CD14-positive monocyte (primary cell): ENCODE measurements around the gene RBPJL. TPM values are rescaled to one million over a fixed set of nuclear protein-coding genes. Genes with fewer than 3 reads are reported as not detected.

Experiments
- DNase-seq, 3 donors: peaks; one replicate each; pipeline ENCODE4 v3.0.0-alpha.2; 2011 to 2022
- H2AFZ ChIP-seq: 2 replicates; pipeline ENCODE4 v1.6.0; 2012; ENCODE audit warnings: mild to moderate bottlenecking, low read depth, low read length, inconsistent platforms; ENCODE audit not compliant: insufficient read depth, poor library complexity, severe bottlenecking
- H3K27ac ChIP-seq, 2 donors: 1 replicate in 1 of 2; 2 replicates in 1 of 2; pipeline ENCODE4 v1.5.1; 2012 to 2013; ENCODE audit warnings: low read length in 2 of 2, control low read depth in 1 of 2, inconsistent platforms in 1 of 2, low read depth in 1 of 2, mild to moderate bottlenecking in 1 of 2
- H3K27me3 ChIP-seq, 2 donors: one replicate each; pipeline versions ENCODE4 v1.6.0 to v1.6.1; 2011 to 2013; ENCODE audit warnings: low read length in 2 of 2; ENCODE audit not compliant: control insufficient read depth in 2 of 2, insufficient read depth in 2 of 2
- H3K36me3 ChIP-seq, 2 donors: replicated peaks in 1 of 2; 1 replicate in 1 of 2; 2 replicates in 1 of 2; pipeline versions ENCODE4 v1.5.1 to v1.6.1; 2012 to 2013; ENCODE audit warnings: low read length in 2 of 2, control low read depth in 1 of 2, inconsistent platforms in 1 of 2, mild to moderate bottlenecking in 1 of 2; ENCODE audit not compliant: insufficient read depth in 2 of 2, control insufficient read depth in 1 of 2
- H3K4me1 ChIP-seq, 2 donors: 1 replicate in 1 of 2; 2 replicates in 1 of 2; pipeline versions ENCODE4 v1.5.1 to v1.6.1; 2012 to 2013; ENCODE audit warnings: low read length in 2 of 2, control low read depth in 1 of 2, inconsistent platforms in 1 of 2, mild to moderate bottlenecking in 1 of 2, moderate library complexity in 1 of 2; ENCODE audit not compliant: insufficient read depth in 2 of 2, control insufficient read depth in 1 of 2
- H3K4me2 ChIP-seq: replicated peaks from 2 replicates; pipeline ENCODE3; 2012; ENCODE audit warnings: low read length, moderate library complexity, mild to moderate bottlenecking; ENCODE audit not compliant: poor library complexity, severe bottlenecking; ENCODE audit errors: extremely low read depth
- H3K4me3 ChIP-seq, 3 experiments: fragments of 200-600 bp in 1 of 3; sonication (generic) in 1 of 3; replicated peaks in 1 of 3; 1 replicate in 2 of 3; 2 replicates in 1 of 3; pipeline ENCODE4 v1.5.1; 2011 to 2013; ENCODE audit warnings: low read length in 3 of 3, mild to moderate bottlenecking in 3 of 3, control low read depth in 2 of 3, low read depth in 2 of 3, inconsistent platforms in 1 of 3, moderate library complexity in 1 of 3
- H3K79me2 ChIP-seq: 2 replicates; pipeline ENCODE4 v1.6.0; 2012; ENCODE audit warnings: mild to moderate bottlenecking, control low read depth, inconsistent platforms, low read length, moderate library complexity; ENCODE audit not compliant: insufficient read depth
- H3K9ac ChIP-seq: 2 replicates; pipeline ENCODE4 v1.6.0; 2017; ENCODE audit warnings: low read length, mild to moderate bottlenecking; ENCODE audit not compliant: insufficient read depth, poor library complexity, severe bottlenecking
- H3K9me3 ChIP-seq, 2 donors: replicated peaks in 1 of 2; 1 replicate in 1 of 2; 2 replicates in 1 of 2; pipeline versions ENCODE4 v1.5.1 to v1.6.1; 2012 to 2013; ENCODE audit warnings: low read length in 2 of 2, control low read depth in 1 of 2; ENCODE audit not compliant: control insufficient read depth in 1 of 2, insufficient read depth in 1 of 2
- H4K20me1 ChIP-seq: 2 replicates; pipeline ENCODE4 v1.6.0; 2012; ENCODE audit warnings: mild to moderate bottlenecking, low read length, control low read depth, moderate library complexity; ENCODE audit not compliant: insufficient read depth
- H3K27ac Mint-ChIP-seq, 7 donors: one replicate each; pipeline ENCODE4 v1.8.0; 2020; ENCODE audit warnings: mild to moderate bottlenecking in 7 of 7, mixed read lengths in 7 of 7, moderate library complexity in 6 of 7, inconsistent platforms in 2 of 7
- H3K27me3 Mint-ChIP-seq, 3 donors: one replicate each; pipeline ENCODE4 v1.8.0; 2021 to 2022; ENCODE audit warnings: low read depth in 3 of 3, mild to moderate bottlenecking in 3 of 3, mixed read lengths in 3 of 3, moderate library complexity in 3 of 3, inconsistent platforms in 1 of 3
- H3K36me3 Mint-ChIP-seq, 2 donors: one replicate each; pipeline ENCODE4 v1.8.0; 2020; ENCODE audit warnings: mixed read lengths in 2 of 2, inconsistent platforms in 1 of 2, mild to moderate bottlenecking in 1 of 2
- H3K4me1 Mint-ChIP-seq: one replicate; pipeline ENCODE4 v1.8.0; 2020; ENCODE audit warnings: mild to moderate bottlenecking, mixed read lengths
- H3K4me3 Mint-ChIP-seq, 2 donors: one replicate each; pipeline ENCODE4 v1.8.0; 2020; ENCODE audit warnings: mild to moderate bottlenecking in 2 of 2, mixed read lengths in 2 of 2, moderate library complexity in 1 of 2
- H3K9me3 Mint-ChIP-seq, 7 donors: one replicate each; pipeline ENCODE4 v1.8.0; 2020 to 2022; ENCODE audit warnings: mixed read lengths in 7 of 7, mild to moderate bottlenecking in 6 of 7, moderate library complexity in 6 of 7, inconsistent platforms in 2 of 7
- WGBS: methylation state at CpG from one replicate; pipeline ENCODE4 v1.1.5; 2013; ENCODE audit warnings: missing lambda C conversion rate; ENCODE audit not compliant: insufficient coverage; 5-methylcytosine and 5-hydroxymethylcytosine counted together
- intact Hi-C, 2 donors: fragments of 100-400 bp; cut with micrococcal nuclease; formaldehyde crosslinking; loops; one replicate each; pipeline versions ENCODE4 v1.15.0 to v1.15.1; 2023
- polyA plus RNA-seq, 3 donors: library from polyadenylated mRNA; depleted of rRNA in 1 of 3; unstranded in 2 of 3; stranded (reverse) in 1 of 3; fragments of 300-500 nt in 2 of 3; fragments of >200 nt in 1 of 3; fragmentation: Illumina TruSeq in 2 of 3; gene quantifications; 1 replicate in 2 of 3; 2 replicates in 1 of 3; pipeline ENCODE4 v1.2.3, GENCODE V29; 2012 to 2021
- TF ChIP-seq, protein P1 (sequence below): fragments of 200-600 bp; IDR thresholded peaks from one replicate; pipeline ENCODE4 v1.8.0; 2022; ENCODE audit warnings: antibody characterized with exemption, mild to moderate bottlenecking

Gene RBPJL
- polyA plus RNA-seq, 3 donors, result not detected

DNA sequence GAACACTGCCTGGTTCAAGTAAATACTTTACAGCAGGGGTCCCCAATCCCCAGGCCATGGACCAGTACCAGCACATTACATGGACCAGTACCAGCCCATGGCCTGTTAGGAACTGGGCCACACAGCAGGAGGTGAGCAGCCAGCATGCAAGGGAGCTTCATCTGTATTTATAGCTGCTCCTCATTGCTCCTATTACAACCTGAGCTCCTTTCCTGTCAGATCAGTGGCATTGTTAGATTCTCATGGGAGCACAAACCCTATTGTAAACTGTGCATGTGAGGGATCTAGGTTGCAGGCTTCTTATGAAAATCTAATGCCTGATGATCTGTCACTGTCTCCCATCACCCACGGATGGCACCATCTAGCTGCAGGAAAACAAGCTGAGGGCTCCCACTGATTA is 12.0 kb upstream of the RBPJL start:
- no peak overlapping the region for H2AFZ ChIP-seq
- DNase-seq, result no peak
- no CpG with 5 or more reads among the region's 1 CpG for WGBS
- no peaks in the 10 kb centered on the region for H4K20me1 ChIP-seq
- H3K36me3 ChIP-seq, result no peaks in the 10 kb centered on the region
- no peak overlapping the region for H3K4me2 ChIP-seq
- Mint-ChIP-seq H3K4me3 (no peak overlapping the region), H3K9me3 (peaks cover 0 to 5% (median 3%) of the 10 kb centered on the region in 7 donors), H3K36me3 (no peaks in the 10 kb centered on the region), H3K4me1 (peaks cover 17% of the 10 kb centered on the region), H3K27me3 (peaks cover 25 to 37% (median 26%) of the 10 kb centered on the region in 3 donors), H3K27ac (no peak overlapping the region)
- intact Hi-C loops, result loop anchor here in 1 of 2 donors (5.0 kb wide), 1 partner anchor 157 kb away; no protein-coding TSS in a partner anchor
- TF ChIP-seq, protein P1, sequence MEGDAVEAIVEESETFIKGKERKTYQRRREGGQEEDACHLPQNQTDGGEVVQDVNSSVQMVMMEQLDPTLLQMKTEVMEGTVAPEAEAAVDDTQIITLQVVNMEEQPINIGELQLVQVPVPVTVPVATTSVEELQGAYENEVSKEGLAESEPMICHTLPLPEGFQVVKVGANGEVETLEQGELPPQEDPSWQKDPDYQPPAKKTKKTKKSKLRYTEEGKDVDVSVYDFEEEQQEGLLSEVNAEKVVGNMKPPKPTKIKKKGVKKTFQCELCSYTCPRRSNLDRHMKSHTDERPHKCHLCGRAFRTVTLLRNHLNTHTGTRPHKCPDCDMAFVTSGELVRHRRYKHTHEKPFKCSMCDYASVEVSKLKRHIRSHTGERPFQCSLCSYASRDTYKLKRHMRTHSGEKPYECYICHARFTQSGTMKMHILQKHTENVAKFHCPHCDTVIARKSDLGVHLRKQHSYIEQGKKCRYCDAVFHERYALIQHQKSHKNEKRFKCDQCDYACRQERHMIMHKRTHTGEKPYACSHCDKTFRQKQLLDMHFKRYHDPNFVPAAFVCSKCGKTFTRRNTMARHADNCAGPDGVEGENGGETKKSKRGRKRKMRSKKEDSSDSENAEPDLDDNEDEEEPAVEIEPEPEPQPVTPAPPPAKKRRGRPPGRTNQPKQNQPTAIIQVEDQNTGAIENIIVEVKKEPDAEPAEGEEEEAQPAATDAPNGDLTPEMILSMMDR, result no peak
- no peaks in the 10 kb centered on the region for H3K9me3 ChIP-seq
- H3K9ac ChIP-seq, result no peak overlapping the region
- H3K27me3 ChIP-seq, result peaks cover 13 to 28% of the 10 kb centered on the region in 2 donors
- no peak overlapping the region for H3K4me3 ChIP-seq
- no peak overlapping the region for H3K27ac ChIP-seq
- no peaks in the 10 kb centered on the region for H3K79me2 ChIP-seq
- peaks cover 12 to 17% of the 10 kb centered on the region in 2 donors for H3K4me1 ChIP-seq

DNA sequence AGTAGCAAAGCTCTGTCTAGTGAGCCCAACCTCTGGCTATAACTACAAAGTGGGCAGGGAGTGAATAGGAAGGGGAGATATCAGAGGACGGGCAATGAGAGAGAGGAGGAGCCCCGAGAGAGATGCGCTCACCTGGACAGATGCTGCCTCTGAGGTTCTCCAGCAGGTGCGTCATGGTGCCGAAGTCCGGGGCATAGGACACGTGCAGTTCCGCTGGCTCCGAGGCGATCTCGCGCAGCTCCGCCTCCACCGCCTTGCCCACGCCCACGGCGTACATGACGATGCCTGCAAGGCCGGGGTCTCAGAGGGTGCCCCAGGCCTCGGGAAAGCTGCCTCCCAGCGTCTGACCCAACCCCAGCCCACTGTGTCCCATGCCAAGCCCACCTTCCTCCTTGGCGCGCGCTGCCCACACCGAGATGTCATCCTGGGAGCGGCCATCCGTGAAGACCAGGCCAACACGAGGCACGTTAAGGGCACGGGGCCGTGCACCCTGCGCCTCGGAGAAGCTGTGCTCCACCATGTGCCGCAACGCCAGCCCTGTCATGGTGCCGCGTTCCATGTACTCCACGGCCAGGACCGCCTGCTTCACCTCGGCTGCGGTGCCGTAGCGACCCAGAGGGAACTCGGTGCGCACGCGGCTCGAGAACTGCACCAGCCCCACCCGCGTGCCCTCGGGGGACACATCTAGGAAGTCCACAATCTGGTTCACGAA is 8.7 kb upstream of the RBPJL start:
- H3K4me3 ChIP-seq, result no peak overlapping the region
- H3K4me3 Mint-ChIP-seq, result no peak overlapping the region
- intact Hi-C loops, result no loop called here

More for the DNA sequence above, 8.7 kb upstream of the RBPJL start:
- no peak for DNase-seq
- Histone ChIP-seq H2AFZ (no peak overlapping the region), H3K36me3 (no peaks in the 10 kb centered on the region), H3K4me2 (no peak overlapping the region), H3K9me3 (no peaks in the 10 kb centered on the region), H4K20me1 (no peaks in the 10 kb centered on the region), H3K79me2 (no peaks in the 10 kb centered on the region), H3K9ac (no peak overlapping the region), H3K4me1 (peaks cover 9 to 10% of the 10 kb centered on the region in 2 donors), H3K27ac (no peak overlapping the region), H3K27me3 (peaks cover 4 to 14% of the 10 kb centered on the region in 2 donors)
- H3K27ac Mint-ChIP-seq, result no peak overlapping the region
- no peaks in the 10 kb centered on the region for H3K36me3 Mint-ChIP-seq
- H3K9me3 Mint-ChIP-seq, result peaks cover 0 to 5% (median 2%) of the 10 kb centered on the region in 7 donors
- H3K27me3 Mint-ChIP-seq, result peaks cover 7 to 24% (median 14%) of the 10 kb centered on the region in 3 donors
- TF ChIP-seq, protein P1, result no peak
- peaks cover 7% of the 10 kb centered on the region for H3K4me1 Mint-ChIP-seq
- whole genome bisulfite sequencing, result 95% methylated on average over 52 of the region's 52 CpGs
